A673 (cell line): ENCODE results near the gene GTF3C5.

Source experiments
- EZH2 ChIP-seq: fragments of 200-600 bp; sonication (generic); IDR thresholded peaks from 2 replicates; pipeline ENCODE4 v1.6.1; 2017; ENCODE audit warnings: borderline replicate concordance, low read depth, mild to moderate bottlenecking, mixed read lengths, antibody characterized with exemption, low read length; ENCODE audit not compliant: poor library complexity, severe bottlenecking
- TF ChIP-seq, protein P1 (sequence below): fragments of 300-800, 200-600 bp; sonication (generic); conservative IDR thresholded peaks from 2 replicates; pipeline ENCODE4 v1.5.1; 2017; ENCODE audit warnings: low read depth, mild to moderate bottlenecking, antibody characterized with exemption, low read length, moderate library complexity, mixed read lengths

DNA sequence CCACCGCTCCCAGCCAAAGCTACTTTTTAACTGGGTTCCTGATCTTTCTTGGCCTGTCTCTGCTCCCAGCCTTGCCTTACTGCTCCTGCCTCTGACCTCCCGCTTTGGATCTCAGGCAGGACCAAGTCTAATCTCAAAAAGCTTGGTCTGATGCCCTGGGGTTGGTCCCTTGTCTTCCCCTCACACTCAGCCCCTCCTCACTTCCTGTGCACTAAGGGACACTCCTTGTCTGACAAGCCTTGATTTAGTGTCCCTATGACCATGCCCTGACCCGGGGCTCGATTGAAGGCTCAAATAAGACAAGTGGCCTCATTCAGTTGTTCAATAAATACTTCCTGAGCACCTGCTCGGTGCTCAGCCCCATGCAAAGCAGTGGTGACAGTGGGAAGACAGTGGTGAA lies 3.7 kb upstream of the GTF3C5 start:
- TF ChIP-seq, protein P1, sequence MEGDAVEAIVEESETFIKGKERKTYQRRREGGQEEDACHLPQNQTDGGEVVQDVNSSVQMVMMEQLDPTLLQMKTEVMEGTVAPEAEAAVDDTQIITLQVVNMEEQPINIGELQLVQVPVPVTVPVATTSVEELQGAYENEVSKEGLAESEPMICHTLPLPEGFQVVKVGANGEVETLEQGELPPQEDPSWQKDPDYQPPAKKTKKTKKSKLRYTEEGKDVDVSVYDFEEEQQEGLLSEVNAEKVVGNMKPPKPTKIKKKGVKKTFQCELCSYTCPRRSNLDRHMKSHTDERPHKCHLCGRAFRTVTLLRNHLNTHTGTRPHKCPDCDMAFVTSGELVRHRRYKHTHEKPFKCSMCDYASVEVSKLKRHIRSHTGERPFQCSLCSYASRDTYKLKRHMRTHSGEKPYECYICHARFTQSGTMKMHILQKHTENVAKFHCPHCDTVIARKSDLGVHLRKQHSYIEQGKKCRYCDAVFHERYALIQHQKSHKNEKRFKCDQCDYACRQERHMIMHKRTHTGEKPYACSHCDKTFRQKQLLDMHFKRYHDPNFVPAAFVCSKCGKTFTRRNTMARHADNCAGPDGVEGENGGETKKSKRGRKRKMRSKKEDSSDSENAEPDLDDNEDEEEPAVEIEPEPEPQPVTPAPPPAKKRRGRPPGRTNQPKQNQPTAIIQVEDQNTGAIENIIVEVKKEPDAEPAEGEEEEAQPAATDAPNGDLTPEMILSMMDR: no peak
- no peak for TF ChIP-seq EZH2
